HG03571 (cell line): ENCODE measurements around the gene CR1L.
"Not testable (repeated sequence)": the region's sequence is repeated elsewhere in the genome, so short reads cannot be mapped to it uniquely, and the experiment has no call there.

Experiments used
- ATAC-seq: cut with Tn5 transposase; IDR thresholded peaks from one replicate; pipeline ENCODE4 v1.9.1; 2021; ENCODE audit not compliant: unreplicated experiment

Gene CR1L

GRCh38 chr1:207645635-207646081 lies 725 bp downstream of the CR1L start:
- no peak for ATAC-seq

DNA sequence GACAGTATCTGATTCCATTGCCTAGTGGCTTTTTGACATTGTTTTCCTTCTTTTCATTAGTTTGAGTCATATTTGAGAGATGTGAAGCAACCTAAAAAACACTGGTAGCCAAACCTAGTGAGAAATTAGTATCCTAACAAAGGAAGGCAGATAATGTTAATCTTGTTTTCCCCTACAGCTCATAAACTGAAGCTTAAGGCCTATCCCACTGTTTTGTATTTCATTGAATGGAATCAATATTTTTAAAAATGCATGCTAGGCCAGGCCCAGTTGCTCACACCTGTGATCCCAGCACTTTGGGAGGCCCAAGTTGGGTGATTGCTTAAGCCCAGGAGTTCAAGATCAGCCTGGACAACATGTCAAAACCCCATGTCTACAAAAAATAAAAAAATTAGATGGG lies 1.2 kb downstream of the CR1L start:
- ATAC-seq = no peak

GRCh38 chr1:207646944-207647579 lies 2.1 kb downstream of the CR1L start:
- ATAC-seq = no peak

DNA sequence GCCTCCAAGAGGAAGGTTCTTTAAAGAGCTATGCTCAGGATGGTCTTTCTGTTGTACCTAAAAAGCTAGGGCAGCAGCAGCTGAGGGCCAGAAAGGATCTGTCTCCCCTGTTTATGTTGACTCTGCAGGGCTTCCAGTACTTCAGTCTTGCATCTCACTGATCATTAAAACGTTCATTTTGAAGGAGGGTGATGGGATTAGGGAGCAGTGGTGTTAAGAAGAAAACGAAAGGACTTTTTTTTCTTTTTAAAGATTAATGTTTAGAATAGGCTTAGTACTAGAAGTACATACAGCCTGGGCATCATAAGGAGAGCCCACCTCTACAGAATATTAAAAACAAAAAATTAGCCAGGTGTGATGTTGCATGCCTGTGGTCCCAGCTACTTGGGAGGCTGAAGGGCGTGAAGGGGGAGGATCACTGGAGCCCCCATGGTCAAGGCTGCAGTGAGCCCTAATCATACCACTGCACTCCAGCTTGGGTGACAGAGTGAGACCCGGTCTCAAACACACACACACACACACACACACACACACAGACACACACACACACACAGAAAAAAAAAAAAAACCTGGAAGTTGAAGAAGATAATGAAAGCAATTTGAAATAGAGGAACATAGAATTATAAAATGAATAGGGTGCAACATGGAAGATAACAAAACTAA lies 2.9 kb downstream of the CR1L start:
- no peak for ATAC-seq

DNA sequence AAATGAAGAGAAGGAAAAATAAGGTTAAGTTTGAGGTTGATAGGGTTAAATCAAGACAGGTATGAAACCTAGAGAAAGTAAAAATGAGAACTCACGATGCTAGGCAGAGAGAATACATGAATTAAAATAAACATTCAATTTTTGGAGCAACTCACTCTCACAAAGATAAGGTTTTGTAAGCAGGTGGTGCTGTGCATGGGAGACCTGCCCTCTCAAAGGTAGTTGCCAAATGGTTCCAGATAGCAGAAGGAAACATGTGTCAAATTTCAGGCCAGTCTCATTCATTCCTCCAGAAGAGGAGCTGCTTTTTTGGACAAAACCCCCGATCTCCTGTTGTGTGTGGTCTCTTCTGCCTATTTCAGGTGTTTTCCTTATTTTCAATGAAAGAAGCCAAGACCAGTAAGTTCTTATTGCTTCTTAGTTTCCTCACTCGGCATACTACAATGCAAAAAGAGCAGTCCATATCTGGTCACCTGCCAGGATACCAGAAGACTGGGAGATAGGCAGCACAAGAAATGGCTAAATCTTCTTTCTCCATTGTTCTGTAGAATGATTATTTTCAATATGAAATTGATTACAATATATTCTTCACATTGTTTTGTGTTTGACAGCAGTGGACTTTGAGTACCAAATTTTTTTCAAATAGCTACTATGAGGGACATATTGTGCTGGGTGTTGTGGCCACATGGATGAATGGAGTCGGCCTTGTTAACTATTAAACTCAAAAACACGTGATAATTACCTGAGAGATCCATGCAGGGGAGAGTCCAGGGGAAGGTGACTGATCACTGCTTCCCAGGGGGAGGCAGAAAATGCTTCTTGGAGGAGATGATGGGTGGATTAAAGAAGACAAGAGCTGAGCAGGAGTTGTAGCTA lies 3.6 kb downstream of the CR1L start:
- ATAC-seq = no peak

- no peak for ATAC-seq
Observed at GRCh38 chr1:207649210-207649753, 4.3 kb downstream of the CR1L start.

GRCh38 chr1:207649865-207650580 lies 5.1 kb downstream of the CR1L start:
- no peak for ATAC-seq

- no peak for ATAC-seq
Observed at GRCh38 chr1:207651583-207651982, 6.7 kb downstream of the CR1L start.

- ATAC-seq = no peak
Observed at GRCh38 chr1:207654320-207654719, 9.4 kb downstream of the CR1L start.

DNA sequence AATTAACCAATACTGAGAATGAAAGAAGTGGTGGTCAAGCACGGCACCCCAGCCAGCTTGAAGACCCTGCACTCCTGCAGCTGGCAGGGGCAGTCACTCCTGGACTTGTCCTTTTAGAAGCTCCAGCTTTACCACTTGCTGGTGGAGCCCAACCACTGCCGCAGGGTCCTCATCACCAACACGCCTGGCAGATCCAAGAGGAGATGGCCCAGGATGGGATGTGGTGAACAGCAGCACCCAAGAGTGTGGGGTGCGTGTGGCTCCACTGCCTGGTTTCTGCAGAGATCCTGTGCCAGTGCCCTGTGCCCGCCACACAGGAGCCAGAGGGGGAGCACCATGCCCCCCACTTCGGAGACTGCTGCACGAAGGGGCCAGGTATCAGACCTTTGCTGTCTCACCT lies 13.5 kb downstream of the CR1L start:
- ATAC-seq = no peak

GRCh38 chr1:207658904-207659485 lies 14.1 kb downstream of the CR1L start:
- ATAC-seq = no peak

GRCh38 chr1:207659545-207660153 lies 14.7 kb downstream of the CR1L start:
- no peak for ATAC-seq

DNA sequence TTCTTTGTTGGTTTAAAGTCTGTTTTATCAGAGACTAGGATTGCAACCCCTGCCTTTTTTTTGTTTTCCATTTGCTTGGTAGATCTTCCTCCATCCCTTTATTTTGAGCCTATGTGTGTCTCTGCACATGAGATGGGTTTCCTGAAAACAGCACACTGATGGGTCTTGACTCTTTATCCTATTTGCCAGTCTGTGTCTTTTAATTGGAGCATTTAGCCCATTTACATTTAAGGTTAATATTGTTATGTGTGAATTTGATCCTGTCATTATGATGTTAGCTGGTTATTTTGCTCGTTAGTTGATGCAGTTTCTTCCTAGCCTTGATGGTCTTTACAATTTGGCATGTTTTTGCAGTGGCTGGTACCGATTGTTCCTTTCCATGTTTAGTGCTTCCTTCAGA lies 16.5 kb downstream of the CR1L start:
- not testable (repeated sequence) for ATAC-seq

GRCh38 chr1:207666342-207666741 lies 21.4 kb downstream of the CR1L start:
- ATAC-seq = no peak

GRCh38 chr1:207669528-207670009 lies 24.6 kb downstream of the CR1L start:
- no peak for ATAC-seq

- ATAC-seq = no peak
Observed at GRCh38 chr1:207670192-207670591, 25.3 kb downstream of the CR1L start.

DNA sequence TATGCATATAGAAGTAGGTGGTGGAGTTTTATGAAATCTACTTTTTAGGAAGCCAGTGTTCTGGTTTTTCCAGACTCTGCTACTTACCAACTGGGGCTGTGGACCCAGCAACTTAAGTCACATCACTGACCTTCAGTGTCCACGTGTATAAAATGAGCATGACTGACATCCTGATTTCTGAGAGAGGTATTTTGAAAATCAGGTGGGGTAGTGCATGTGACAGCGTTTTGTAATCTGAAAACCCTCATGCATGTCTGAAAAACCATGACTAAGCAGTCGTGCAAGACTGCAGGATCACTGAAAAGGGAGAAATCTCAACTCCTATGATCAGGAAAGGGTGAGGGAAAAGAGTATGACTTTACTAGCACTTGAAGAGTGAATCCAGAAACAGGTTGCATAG lies 26.1 kb downstream of the CR1L start:
- no peak for ATAC-seq

DNA sequence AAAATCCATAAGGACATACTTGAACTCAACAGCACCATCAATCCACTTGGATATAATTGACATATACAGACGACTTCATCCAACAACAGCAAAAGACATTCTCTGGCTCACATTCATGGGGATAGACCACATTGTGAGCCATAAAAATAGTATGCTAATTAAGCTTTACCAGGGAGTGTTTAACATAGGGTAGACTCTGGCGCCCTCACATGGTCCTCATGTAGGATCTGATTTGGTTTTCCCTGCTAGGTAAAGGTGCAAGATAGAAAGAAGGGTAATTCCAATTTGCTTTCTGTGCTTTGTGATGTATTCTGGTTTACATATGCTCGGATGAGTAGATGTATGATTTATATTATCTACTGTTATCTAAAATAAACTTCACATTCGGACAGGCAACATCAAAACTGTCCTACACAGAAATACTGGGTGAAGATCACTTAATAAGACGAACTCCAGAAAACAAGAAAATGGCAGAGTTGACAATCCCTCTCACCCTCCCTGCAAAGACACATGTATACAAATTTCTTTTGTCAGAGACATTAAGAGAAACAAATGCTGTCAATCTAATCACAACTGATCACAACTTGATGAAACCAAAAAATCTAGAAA lies 27.7 kb downstream of the CR1L start:
- no peak for ATAC-seq

DNA sequence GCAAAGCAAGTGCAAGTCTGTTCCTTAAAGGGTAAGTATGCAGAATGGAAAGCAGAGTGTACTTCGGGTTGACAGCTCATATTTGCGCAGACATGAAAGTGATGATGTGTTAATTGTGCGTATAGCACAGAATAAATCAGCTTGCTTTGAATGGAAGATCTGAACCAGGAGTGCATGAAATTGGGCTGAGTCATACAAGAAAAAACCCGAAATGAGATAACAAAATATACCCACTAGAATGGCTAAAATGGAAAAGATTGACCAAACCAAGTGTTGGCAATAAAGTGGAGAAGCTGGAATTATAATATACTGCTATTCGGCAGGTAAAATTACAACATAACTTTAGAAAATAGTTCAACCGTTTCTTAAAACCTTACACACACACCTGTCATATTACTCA lies 28.5 kb downstream of the CR1L start:
- ATAC-seq = no peak

DNA sequence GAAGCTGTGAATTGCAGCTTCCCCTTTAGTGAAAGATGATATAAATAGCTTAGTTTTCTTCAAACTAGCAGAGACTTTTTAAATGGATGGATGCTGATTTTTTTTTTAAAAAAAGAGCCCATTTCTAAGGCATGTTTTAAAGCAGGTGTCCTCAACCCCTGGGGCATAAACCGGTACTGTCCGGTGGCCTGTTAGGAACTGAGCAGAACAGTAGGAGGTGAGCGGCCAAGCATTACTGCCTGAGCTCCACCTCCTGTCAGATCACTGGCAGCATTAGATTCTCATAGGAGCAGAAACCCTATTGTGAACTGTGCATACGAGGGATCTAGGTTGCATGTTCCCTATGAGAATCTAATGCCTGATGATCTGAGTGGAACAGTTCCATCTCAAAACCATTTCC lies 31.2 kb downstream of the CR1L start:
- ATAC-seq = no peak
